MM.1S (cell line): Measurements from ENCODE around the gene CMC1.

ENCODE experiments used
- DNase-seq: peaks from one replicate; pipeline ENCODE4 v3.0.0-alpha.2; 2015
- H2AFZ ChIP-seq: fragments of 300-600 bp; sonication (generic); 2 replicates; pipeline ENCODE4 v1.6.0; 2016; ENCODE audit warnings: antibody characterized with exemption, low read length
- H3F3A ChIP-seq: fragments of 300-600 bp; sonication (generic); 2 replicates; pipeline ENCODE4 v1.6.1; 2016; ENCODE audit warnings: mild to moderate bottlenecking, antibody characterized with exemption, low read length, moderate library complexity, mixed read lengths; ENCODE audit not compliant: insufficient read depth
- H3K27ac ChIP-seq: fragments of 300-600 bp; sonication (generic); 2 replicates; pipeline ENCODE4 v1.5.1; 2016; ENCODE audit warnings: mild to moderate bottlenecking, low read length
- H3K27me3 ChIP-seq: fragments of 300-600 bp; sonication (generic); replicated peaks from 2 replicates; pipeline ENCODE4 v1.6.0; 2016; ENCODE audit warnings: low read length; ENCODE audit not compliant: insufficient read depth
- H3K36me3 ChIP-seq: fragments of 300-600 bp; sonication (generic); replicated peaks from 2 replicates; pipeline ENCODE4 v1.6.1; 2016; ENCODE audit warnings: mild to moderate bottlenecking, low read length, mixed read lengths; ENCODE audit not compliant: insufficient read depth
- H3K4me1 ChIP-seq: fragments of 300-600 bp; sonication (generic); 2 replicates; pipeline ENCODE4 v1.6.1; 2016; ENCODE audit warnings: low read length, mixed read lengths
- H3K4me2 ChIP-seq: fragments of 300-600 bp; sonication (generic); 2 replicates; pipeline ENCODE4 v1.6.0; 2016; ENCODE audit warnings: low read depth, low read length
- H3K4me3 ChIP-seq: fragments of 300-600 bp; sonication (generic); 2 replicates; pipeline ENCODE4 v1.5.1; 2016; ENCODE audit warnings: low read length, mixed read lengths
- H3K79me2 ChIP-seq: fragments of 300-600 bp; sonication (generic); 2 replicates; pipeline ENCODE4 v1.6.1; 2016; ENCODE audit warnings: mixed run types, low read length, mixed read lengths
- H3K9ac ChIP-seq: fragments of 300-600 bp; sonication (generic); 2 replicates; pipeline ENCODE4 v1.6.1; 2016; ENCODE audit warnings: low read length, mixed read lengths
- H3K9me2 ChIP-seq: fragments of 300-600 bp; sonication (generic); replicated peaks from 2 replicates; pipeline ENCODE4 v1.6.1; 2016; ENCODE audit warnings: mild to moderate bottlenecking, low read length, mixed read lengths; ENCODE audit not compliant: insufficient read depth
- H3K9me3 ChIP-seq: fragments of 300-600 bp; sonication (generic); replicated peaks from 2 replicates; pipeline ENCODE4 v1.6.1; 2016; ENCODE audit warnings: mild to moderate bottlenecking, low read length, mixed read lengths; ENCODE audit not compliant: insufficient read depth
- H4K20me1 ChIP-seq: fragments of 300-600 bp; sonication (generic); 2 replicates; pipeline ENCODE4 v1.6.1; 2016; ENCODE audit warnings: mild to moderate bottlenecking, low read length, moderate library complexity, mixed read lengths; ENCODE audit not compliant: insufficient read depth
- EZH2 ChIP-seq: fragments of 300-600 bp; sonication (generic); optimal IDR thresholded peaks from 2 replicates; pipeline ENCODE3; 2017; ENCODE audit warnings: low read depth, mild to moderate bottlenecking, antibody characterized with exemption, low read length, mixed read lengths
- EZH2phosphoT487 ChIP-seq: fragments of 300-600 bp; sonication (generic); IDR thresholded peaks from 2 replicates; pipeline ENCODE4 v1.6.1; 2018; ENCODE audit warnings: antibody characterized with exemption, low read length
- TF ChIP-seq, protein P1 (sequence below): fragments of 300-600 bp; sonication (generic); IDR thresholded peaks from 2 replicates; pipeline ENCODE4 v1.5.1; 2016; ENCODE audit warnings: antibody characterized with exemption, low read length, mixed read lengths

CMC1 gene

DNA sequence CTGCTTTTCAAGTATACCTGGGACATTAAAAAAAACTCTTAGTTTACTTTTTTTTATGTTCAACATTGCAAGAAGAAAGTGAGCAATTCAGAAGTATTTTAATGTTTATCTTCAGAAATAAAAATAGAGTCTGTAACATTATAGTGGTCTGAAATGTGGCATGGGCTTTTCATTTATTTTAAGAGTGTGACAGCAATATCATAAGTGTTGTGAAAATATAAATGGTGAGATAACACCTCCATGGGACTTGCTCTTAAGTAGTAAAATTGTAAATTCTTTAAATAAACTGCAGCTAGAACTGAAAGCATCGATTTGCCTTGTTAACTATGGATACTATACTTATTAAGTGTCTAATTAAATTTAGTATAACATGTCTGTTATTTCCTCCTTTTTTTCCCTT lies 58.3 kb downstream of the CMC1 start:
- Histone ChIP-seq H3K4me3 (no peak overlapping the region), H3K4me2 (no peak overlapping the region), H3K79me2 (no peaks in the 10 kb centered on the region), H3K27ac (no peak overlapping the region), H3F3A (no peaks in the 10 kb centered on the region), H3K9ac (no peak overlapping the region), H3K9me2 (no peaks in the 10 kb centered on the region), H4K20me1 (no peaks in the 10 kb centered on the region), H3K27me3 (no peaks in the 10 kb centered on the region), H3K36me3 (no peaks in the 10 kb centered on the region), H3K4me1 (0 out of 2 replicates have a peak, but pooled peaks cover 3% of the 10 kb centered on the region), H2AFZ (no peak overlapping the region), H3K9me3 (no peaks in the 10 kb centered on the region)
- TF ChIP-seq EZH2phosphoT487 (no peak), EZH2 (no peak)
- TF ChIP-seq, protein P1, sequence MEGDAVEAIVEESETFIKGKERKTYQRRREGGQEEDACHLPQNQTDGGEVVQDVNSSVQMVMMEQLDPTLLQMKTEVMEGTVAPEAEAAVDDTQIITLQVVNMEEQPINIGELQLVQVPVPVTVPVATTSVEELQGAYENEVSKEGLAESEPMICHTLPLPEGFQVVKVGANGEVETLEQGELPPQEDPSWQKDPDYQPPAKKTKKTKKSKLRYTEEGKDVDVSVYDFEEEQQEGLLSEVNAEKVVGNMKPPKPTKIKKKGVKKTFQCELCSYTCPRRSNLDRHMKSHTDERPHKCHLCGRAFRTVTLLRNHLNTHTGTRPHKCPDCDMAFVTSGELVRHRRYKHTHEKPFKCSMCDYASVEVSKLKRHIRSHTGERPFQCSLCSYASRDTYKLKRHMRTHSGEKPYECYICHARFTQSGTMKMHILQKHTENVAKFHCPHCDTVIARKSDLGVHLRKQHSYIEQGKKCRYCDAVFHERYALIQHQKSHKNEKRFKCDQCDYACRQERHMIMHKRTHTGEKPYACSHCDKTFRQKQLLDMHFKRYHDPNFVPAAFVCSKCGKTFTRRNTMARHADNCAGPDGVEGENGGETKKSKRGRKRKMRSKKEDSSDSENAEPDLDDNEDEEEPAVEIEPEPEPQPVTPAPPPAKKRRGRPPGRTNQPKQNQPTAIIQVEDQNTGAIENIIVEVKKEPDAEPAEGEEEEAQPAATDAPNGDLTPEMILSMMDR, result no peak
- no peak for DNase-seq

- no peaks in the 10 kb centered on the region for H3K9me2 ChIP-seq
- 0 out of 2 replicates have a peak, but pooled peaks cover 3% of the 10 kb centered on the region for H3K4me1 ChIP-seq
- no peaks in the 10 kb centered on the region for H3K9me3 ChIP-seq
- H4K20me1 ChIP-seq, result no peaks in the 10 kb centered on the region
- TF ChIP-seq EZH2 (no peak), EZH2phosphoT487 (no peak)
- TF ChIP-seq, protein P1, result no peak
- H3K9ac ChIP-seq, result no peak overlapping the region
- no peak overlapping the region for H3K27ac ChIP-seq
- no peak overlapping the region for H3K4me2 ChIP-seq
- no peak overlapping the region for H2AFZ ChIP-seq
- H3K4me3 ChIP-seq, result no peak overlapping the region
- no peaks in the 10 kb centered on the region for H3F3A ChIP-seq
- DNase-seq, result no peak
- no peaks in the 10 kb centered on the region for H3K27me3 ChIP-seq
- no peaks in the 10 kb centered on the region for H3K79me2 ChIP-seq
- no peaks in the 10 kb centered on the region for H3K36me3 ChIP-seq
Observed at GRCh38 chr3:28300345-28300962, 59.0 kb downstream of the CMC1 start.

GRCh38 chr3:28301688-28302087 lies 60.3 kb downstream of the CMC1 start:
- no peaks in the 10 kb centered on the region for H3K4me1 ChIP-seq
- H3K4me2 ChIP-seq, result no peak overlapping the region
- no peaks in the 10 kb centered on the region for H3F3A ChIP-seq
- H3K4me3 ChIP-seq, result no peak overlapping the region
- H3K9me3 ChIP-seq, result no peaks in the 10 kb centered on the region
- no peaks in the 10 kb centered on the region for H3K9me2 ChIP-seq
- no peak overlapping the region for H2AFZ ChIP-seq
- H3K9ac ChIP-seq, result no peak overlapping the region
- no peaks in the 10 kb centered on the region for H4K20me1 ChIP-seq
- no peaks in the 10 kb centered on the region for H3K79me2 ChIP-seq
- H3K27me3 ChIP-seq, result no peaks in the 10 kb centered on the region
- H3K36me3 ChIP-seq, result no peaks in the 10 kb centered on the region
- no peak for TF ChIP-seq EZH2
- TF ChIP-seq, protein P1, result no peak
- TF ChIP-seq EZH2phosphoT487, result no peak
- no peak overlapping the region for H3K27ac ChIP-seq
- DNase-seq, result no peak
